A549 (cell line): ENCODE data around the gene DPH5.

ENCODE experiments used
- CBX8 ChIP-seq: fragments of 200-600 bp; sonication (generic); IDR thresholded peaks from 2 replicates; pipeline ENCODE4 v1.6.1; 2016
- CTCF ChIP-seq: fragments of >200 bp; sonication (Bioruptor Twin); formaldehyde crosslinking; IDR thresholded peaks from 3 replicates; pipeline ENCODE4 v1.5.1; 2016
- USF2 ChIP-seq: fragments of 450-650 bp; IDR thresholded peaks from 2 replicates; pipeline ENCODE4 v1.6.1; 2014; ENCODE audit warnings: antibody characterized with exemption

GRCh38 chr1:100950337-100950736, 75.2 kb downstream of the DPH5 start:
- no peak for TF ChIP-seq CTCF
- no peak for TF ChIP-seq CBX8
- no peak for TF ChIP-seq USF2
